ENCODE data around the gene ELF4. TPM values are rescaled to one million over a fixed set of nuclear protein-coding genes. Genes with fewer than 3 reads are reported as not detected.

The ELF4 gene
- total RNA-seq, 1 experiment from 2014 or later: 6.3 TPM

GRCh38 chrX:130075777-130076176, 34.5 kb downstream of the ELF4 start:
- no peak overlapping the region for H3K4me3 ChIP-seq
- no peaks in the 10 kb centered on the region for H3K36me3 ChIP-seq
- DNase-seq: no peak
- H3K9me3 ChIP-seq: no peaks in the 10 kb centered on the region
- no peaks in the 10 kb centered on the region for H3K27me3 ChIP-seq

- Histone ChIP-seq H3K4me3 (no peak overlapping the region), H3K36me3 (no peaks in the 10 kb centered on the region), H3K27me3 (no peaks in the 10 kb centered on the region), H3K9me3 (no peaks in the 10 kb centered on the region)
- DNase-seq: no peak
Measured at GRCh38 chrX:130072345-130072740, 38.0 kb downstream of the ELF4 start.

- Histone ChIP-seq H3K27me3 (no peaks in the 10 kb centered on the region), H3K4me3 (no peak overlapping the region), H3K9me3 (no peaks in the 10 kb centered on the region), H3K36me3 (no peaks in the 10 kb centered on the region)
- DNase-seq: no peak
Measured at GRCh38 chrX:130071611-130072344, 38.5 kb downstream of the ELF4 start.

GRCh38 chrX:130066975-130067615, 43.2 kb downstream of the ELF4 start:
- H3K4me3 ChIP-seq: no peak overlapping the region
- H3K9me3 ChIP-seq: no peaks in the 10 kb centered on the region
- DNase-seq: no peak
- H3K27me3 ChIP-seq: no peaks in the 10 kb centered on the region
- H3K36me3 ChIP-seq: no peaks in the 10 kb centered on the region; the same call in 1 of the 2 replicates

GRCh38 chrX:130060122-130061069, 49.9 kb downstream of the ELF4 start:
- DNase-seq: peak; percentile 63
- Histone ChIP-seq H3K9me3 (no peaks in the 10 kb centered on the region), H3K27me3 (no peaks in the 10 kb centered on the region), H3K4me3 (peak overlapping the region; percentile 53), H3K36me3 (no peaks in the 10 kb centered on the region)

GRCh38 chrX:130058652-130059051, 51.6 kb downstream of the ELF4 start:
- Histone ChIP-seq H3K36me3 (no peaks in the 10 kb centered on the region), H3K4me3 (no peak overlapping the region), H3K9me3 (no peaks in the 10 kb centered on the region), H3K27me3 (no peaks in the 10 kb centered on the region)
- DNase-seq: no peak

- H3K4me3 ChIP-seq: no peak overlapping the region
- no peaks in the 10 kb centered on the region for H3K9me3 ChIP-seq
- no peaks in the 10 kb centered on the region for H3K36me3 ChIP-seq
- H3K27me3 ChIP-seq: no peaks in the 10 kb centered on the region
- DNase-seq: no peak
Measured at GRCh38 chrX:130057209-130057608, 53.1 kb downstream of the ELF4 start.

- Histone ChIP-seq H3K4me3 (no peak overlapping the region), H3K36me3 (no peaks in the 10 kb centered on the region), H3K27me3 (no peaks in the 10 kb centered on the region), H3K9me3 (no peaks in the 10 kb centered on the region)
- DNase-seq: no peak
Measured at GRCh38 chrX:130055899-130056298, 54.4 kb downstream of the ELF4 start.

GRCh38 chrX:130055103-130055502, 55.2 kb downstream of the ELF4 start:
- peak; percentile 53 for DNase-seq
- Histone ChIP-seq H3K9me3 (no peaks in the 10 kb centered on the region), H3K36me3 (no peaks in the 10 kb centered on the region), H3K4me3 (no peak overlapping the region), H3K27me3 (no peaks in the 10 kb centered on the region)

- Histone ChIP-seq H3K27me3 (no peaks in the 10 kb centered on the region), H3K4me3 (no peak overlapping the region), H3K9me3 (no peaks in the 10 kb centered on the region), H3K36me3 (no peaks in the 10 kb centered on the region)
- DNase-seq: no peak
Measured at GRCh38 chrX:130053236-130053635, 57.1 kb downstream of the ELF4 start.

- Histone ChIP-seq H3K9me3 (no peaks in the 10 kb centered on the region), H3K36me3 (no peaks in the 10 kb centered on the region), H3K4me3 (no peak overlapping the region), H3K27me3 (no peaks in the 10 kb centered on the region)
- DNase-seq: no peak
Measured at GRCh38 chrX:130051176-130051845, 59.0 kb downstream of the ELF4 start.

GRCh38 chrX:130049821-130050220, 60.5 kb downstream of the ELF4 start:
- H3K4me3 ChIP-seq: no peak overlapping the region
- H3K9me3 ChIP-seq: no peaks in the 10 kb centered on the region
- no peaks in the 10 kb centered on the region for H3K27me3 ChIP-seq
- H3K36me3 ChIP-seq: no peaks in the 10 kb centered on the region
- DNase-seq: no peak

GRCh38 chrX:130048686-130049222, 61.5 kb downstream of the ELF4 start:
- no peaks in the 10 kb centered on the region for H3K27me3 ChIP-seq
- H3K36me3 ChIP-seq: no peaks in the 10 kb centered on the region
- no peak overlapping the region for H3K4me3 ChIP-seq
- no peak for DNase-seq
- H3K9me3 ChIP-seq: no peaks in the 10 kb centered on the region

- Histone ChIP-seq H3K27me3 (no peaks in the 10 kb centered on the region), H3K4me3 (no peak overlapping the region), H3K9me3 (no peaks in the 10 kb centered on the region), H3K36me3 (no peaks in the 10 kb centered on the region)
- no peak for DNase-seq
Measured at GRCh38 chrX:130047416-130047815, 62.9 kb downstream of the ELF4 start.

- Histone ChIP-seq H3K27me3 (no peaks in the 10 kb centered on the region), H3K36me3 (no peaks in the 10 kb centered on the region), H3K4me3 (no peak overlapping the region), H3K9me3 (no peaks in the 10 kb centered on the region)
- no peak for DNase-seq
Measured at GRCh38 chrX:130039847-130040246, 70.5 kb downstream of the ELF4 start.

- no peak overlapping the region for H3K4me3 ChIP-seq
- H3K27me3 ChIP-seq: no peaks in the 10 kb centered on the region
- H3K9me3 ChIP-seq: no peaks in the 10 kb centered on the region
- H3K36me3 ChIP-seq: no peaks in the 10 kb centered on the region
- DNase-seq: no peak
Measured at GRCh38 chrX:130034178-130034577, 76.1 kb downstream of the ELF4 start.

Data from MG63 (cell line).